ENCODE results near the gene KLHDC10. TPM values are rescaled to one million over a fixed set of nuclear protein-coding genes. Genes with fewer than 3 reads are reported as not detected.

The KLHDC10 gene
- total and polyA plus RNA-seq, 2 donors (not counting 3 experiments of a cell fraction or from before 2014, with no cell fraction given), result 14.9 to 31.3 TPM

DNA sequence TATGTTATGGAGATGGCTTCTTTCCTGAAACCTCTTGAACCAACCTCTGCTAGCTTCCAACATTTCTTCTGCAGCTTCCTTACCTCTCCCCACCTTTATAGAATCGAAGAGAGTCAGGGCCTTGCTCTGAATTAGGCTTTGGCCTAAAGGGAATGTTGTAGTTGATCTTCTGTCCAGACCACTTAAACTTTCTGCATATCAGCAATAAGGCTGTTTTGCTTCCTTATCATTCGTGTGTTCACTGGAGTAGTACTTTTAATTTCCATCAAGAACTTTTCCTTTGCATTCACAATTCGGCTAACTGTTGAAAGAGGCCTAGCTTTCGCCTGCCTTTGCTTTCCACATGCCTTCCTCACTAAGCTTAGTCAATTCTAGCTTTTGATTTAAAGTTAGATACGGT is 48.0 kb downstream of the KLHDC10 start:
- Histone ChIP-seq H3K27ac (ENCODE audit: insufficient read depth, low read depth, low read length) (no peak overlapping the region), H3K9me3 (replicated peaks; ENCODE audit: control insufficient read depth, insufficient read depth, low read length) (no peaks in the 10 kb centered on the region), H3K4me2 (ENCODE audit: insufficient read depth, low read length) (no peak overlapping the region), H3K79me2 (ENCODE audit: control insufficient read depth, insufficient read depth, low read length) (no peaks in the 10 kb centered on the region), H3K4me3 (replicated peaks in 1 of 3; ENCODE audit: insufficient read depth in 1 of 3, low read depth in 1 of 3, low read length in 3 of 3) (no peak overlapping the region), H2AFZ (ENCODE audit: low read depth, low read length) (no peak overlapping the region), H3K4me1 (ENCODE audit: control insufficient read depth, extremely low read depth, insufficient read depth, low read length) (no peaks in the 10 kb centered on the region), H3K9me1 (replicated peaks; ENCODE audit: control insufficient read depth, extremely low read depth, insufficient read depth, low read length) (no peaks in the 10 kb centered on the region), H3K27me3 (ENCODE audit: control insufficient read depth in 2 of 2, insufficient read depth in 2 of 2, low read length in 2 of 2) (no peaks in the 10 kb centered on the region), H3K36me3 (ENCODE audit: control insufficient read depth in 2 of 2, extremely low read depth in 1 of 2, insufficient read depth in 2 of 2, low read length in 2 of 2) (peaks cover 0 to 2% of the 10 kb centered on the region in 2 experiments), H4K20me1 (replicated peaks; ENCODE audit: control insufficient read depth, extremely low read depth, insufficient read depth, low read length) (no peaks in the 10 kb centered on the region), H3K9ac (replicated peaks; ENCODE audit: extremely low read depth, insufficient read depth, low read length) (no peak overlapping the region)
- no peak for DNase-seq (ENCODE audit: low read depth, low spot score)
- dilution Hi-C loops (cut with MboI; ENCODE audit: extremely low pct_ligation_motif_present, low sequenced_read_pairs), result no loop called here
- no peak for FAIRE-seq
- CTCF ChIA-PET, result no interaction called here
- POLR2A ChIA-PET, result interaction anchor here (0.7 kb wide), 1 partner anchor 108 kb away, joined by 5 read pairs; no protein-coding TSS in a partner anchor
- TF ChIP-seq GATA2 (IDR thresholded peaks at IDR 0.05; ENCODE audit: insufficient read depth, insufficient read length, low read depth, low read length) (no peak), EZH2 (IDR thresholded peaks at IDR 0.05; ENCODE audit: borderline replicate concordance, low read depth, low read length, severe bottlenecking) (no peak), POLR2AphosphoS5 (IDR thresholded peaks at IDR 0.05; ENCODE audit: insufficient read depth, low read depth, low read length) (no peak), FOS (IDR thresholded peaks at IDR 0.05; ENCODE audit: borderline replicate concordance, insufficient read depth, low read length) (no peak), JUN (IDR thresholded peaks at IDR 0.05; ENCODE audit: borderline replicate concordance, insufficient read depth, insufficient read length, low read depth) (no peak), POLR2A (IDR thresholded peaks at IDR 0.05; ENCODE audit: low read depth, low read length) (no peak), MYC (IDR thresholded peaks at IDR 0.05; ENCODE audit: low read depth, low read length) (no peak)
- TF ChIP-seq, protein P1, sequence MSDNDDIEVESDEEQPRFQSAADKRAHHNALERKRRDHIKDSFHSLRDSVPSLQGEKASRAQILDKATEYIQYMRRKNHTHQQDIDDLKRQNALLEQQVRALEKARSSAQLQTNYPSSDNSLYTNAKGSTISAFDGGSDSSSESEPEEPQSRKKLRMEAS (IDR thresholded peaks at IDR 0.05; ENCODE audit: insufficient read depth, insufficient read length), result no peak
- TF ChIP-seq, protein P2, sequence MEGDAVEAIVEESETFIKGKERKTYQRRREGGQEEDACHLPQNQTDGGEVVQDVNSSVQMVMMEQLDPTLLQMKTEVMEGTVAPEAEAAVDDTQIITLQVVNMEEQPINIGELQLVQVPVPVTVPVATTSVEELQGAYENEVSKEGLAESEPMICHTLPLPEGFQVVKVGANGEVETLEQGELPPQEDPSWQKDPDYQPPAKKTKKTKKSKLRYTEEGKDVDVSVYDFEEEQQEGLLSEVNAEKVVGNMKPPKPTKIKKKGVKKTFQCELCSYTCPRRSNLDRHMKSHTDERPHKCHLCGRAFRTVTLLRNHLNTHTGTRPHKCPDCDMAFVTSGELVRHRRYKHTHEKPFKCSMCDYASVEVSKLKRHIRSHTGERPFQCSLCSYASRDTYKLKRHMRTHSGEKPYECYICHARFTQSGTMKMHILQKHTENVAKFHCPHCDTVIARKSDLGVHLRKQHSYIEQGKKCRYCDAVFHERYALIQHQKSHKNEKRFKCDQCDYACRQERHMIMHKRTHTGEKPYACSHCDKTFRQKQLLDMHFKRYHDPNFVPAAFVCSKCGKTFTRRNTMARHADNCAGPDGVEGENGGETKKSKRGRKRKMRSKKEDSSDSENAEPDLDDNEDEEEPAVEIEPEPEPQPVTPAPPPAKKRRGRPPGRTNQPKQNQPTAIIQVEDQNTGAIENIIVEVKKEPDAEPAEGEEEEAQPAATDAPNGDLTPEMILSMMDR (IDR thresholded peaks at IDR 0.05; ENCODE audit: extremely low read depth in 1 of 2, insufficient read depth in 1 of 2, low read depth in 1 of 2, low read length in 2 of 2), result no peak
- intact Hi-C loops (cut with micrococcal nuclease), result no loop called here
- no TSS peak for BruUV-seq (replicated peaks)

Data from endothelial cell of umbilical vein (primary cell).